GM10266 (cell line): ENCODE results near the gene TRIM3.
A peak's percentile ranks its signal among the peaks of the same experiment; 100 is the strongest.

ENCODE experiments used
- DNase-seq: peaks from one replicate; pipeline ENCODE4 v3.0.0; 2012; ENCODE audit errors: extremely low spot score
- TF ChIP-seq, protein P1 (sequence below): IDR thresholded peaks from 2 replicates; pipeline ENCODE4 v1.5.1; 2012; ENCODE audit warnings: mild to moderate bottlenecking, low read depth; ENCODE audit not compliant: control insufficient read depth, insufficient read depth; ENCODE audit errors: missing control alignments

TRIM3 gene

DNA sequence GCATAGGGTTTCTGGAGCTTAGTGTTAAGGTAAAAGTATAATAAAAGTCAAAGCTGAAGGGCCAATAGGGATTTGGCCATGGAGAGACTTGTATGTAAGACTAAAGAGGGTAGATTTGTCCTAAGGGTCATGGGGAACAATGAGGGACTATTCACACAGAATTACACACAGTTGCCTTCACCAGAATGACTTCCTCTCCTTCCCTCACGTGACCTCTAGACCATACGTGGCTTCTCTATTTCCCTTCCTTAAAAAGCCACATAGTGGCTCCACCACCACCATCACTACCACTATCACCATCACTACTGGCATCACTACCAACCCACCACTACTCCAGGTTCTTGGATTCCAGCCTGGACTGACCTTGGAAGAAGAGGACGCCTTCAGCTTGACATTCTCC lies 35.7 kb downstream of the TRIM3 start:
- TF ChIP-seq, protein P1, sequence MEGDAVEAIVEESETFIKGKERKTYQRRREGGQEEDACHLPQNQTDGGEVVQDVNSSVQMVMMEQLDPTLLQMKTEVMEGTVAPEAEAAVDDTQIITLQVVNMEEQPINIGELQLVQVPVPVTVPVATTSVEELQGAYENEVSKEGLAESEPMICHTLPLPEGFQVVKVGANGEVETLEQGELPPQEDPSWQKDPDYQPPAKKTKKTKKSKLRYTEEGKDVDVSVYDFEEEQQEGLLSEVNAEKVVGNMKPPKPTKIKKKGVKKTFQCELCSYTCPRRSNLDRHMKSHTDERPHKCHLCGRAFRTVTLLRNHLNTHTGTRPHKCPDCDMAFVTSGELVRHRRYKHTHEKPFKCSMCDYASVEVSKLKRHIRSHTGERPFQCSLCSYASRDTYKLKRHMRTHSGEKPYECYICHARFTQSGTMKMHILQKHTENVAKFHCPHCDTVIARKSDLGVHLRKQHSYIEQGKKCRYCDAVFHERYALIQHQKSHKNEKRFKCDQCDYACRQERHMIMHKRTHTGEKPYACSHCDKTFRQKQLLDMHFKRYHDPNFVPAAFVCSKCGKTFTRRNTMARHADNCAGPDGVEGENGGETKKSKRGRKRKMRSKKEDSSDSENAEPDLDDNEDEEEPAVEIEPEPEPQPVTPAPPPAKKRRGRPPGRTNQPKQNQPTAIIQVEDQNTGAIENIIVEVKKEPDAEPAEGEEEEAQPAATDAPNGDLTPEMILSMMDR, result no peak
- DNase-seq, result no peak

GRCh38 chr11:6437423-6437822 lies 36.3 kb downstream of the TRIM3 start:
- DNase-seq, result no peak
- TF ChIP-seq, protein P1, result no peak

- TF ChIP-seq, protein P1, result no peak
- DNase-seq, result no peak
Measured at GRCh38 chr11:6433998-6434660, 39.6 kb downstream of the TRIM3 start.

DNA sequence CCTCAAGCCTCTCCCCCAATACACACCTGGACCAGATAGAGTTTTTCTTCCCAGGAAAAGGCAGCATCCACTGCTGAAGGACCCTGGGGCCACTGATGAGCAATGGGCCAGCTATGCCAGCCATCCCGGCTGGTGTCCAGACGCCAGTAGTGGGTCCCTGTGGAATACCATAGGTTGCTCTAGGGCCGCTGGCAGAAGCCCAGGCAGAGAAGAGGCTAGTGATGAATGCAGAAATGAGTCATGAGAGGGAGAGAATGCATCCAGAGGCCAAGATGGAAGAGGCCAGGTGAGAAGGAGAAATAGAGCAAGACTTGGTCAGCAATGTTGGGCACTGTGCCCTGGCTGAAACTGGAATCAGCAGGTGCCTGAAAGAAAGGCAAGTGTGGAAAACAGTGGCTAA lies 41.9 kb downstream of the TRIM3 start:
- DNase-seq, result no peak
- TF ChIP-seq, protein P1, result no peak

DNA sequence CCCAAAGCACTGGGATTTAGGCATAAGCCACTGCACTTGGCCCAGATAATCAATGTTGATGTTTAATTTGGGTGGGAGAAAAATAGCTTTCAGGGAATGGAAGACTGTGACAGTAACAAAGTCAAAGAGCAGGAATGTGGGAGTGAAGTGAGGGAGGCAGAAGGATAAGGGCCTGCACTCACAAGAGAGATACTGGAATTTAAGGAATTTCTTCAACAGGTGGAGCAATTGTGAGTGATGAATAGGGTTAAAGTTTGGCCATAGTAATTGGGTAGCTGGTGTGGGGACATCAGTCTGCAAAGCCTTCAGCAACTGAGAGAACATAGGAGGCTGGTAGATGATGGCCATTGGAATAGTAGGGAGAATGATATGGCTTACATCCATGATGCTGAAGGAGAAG lies 46.2 kb downstream of the TRIM3 start:
- TF ChIP-seq, protein P1, result no peak

GRCh38 chr11:6420677-6421076 lies 53.1 kb downstream of the TRIM3 start:
- DNase-seq, result no peak
- TF ChIP-seq, protein P1, result no peak

More for the DNA sequence above, 46.2 kb downstream of the TRIM3 start:
- DNase-seq, result no peak

- DNase-seq, result peak; percentile 81
- TF ChIP-seq, protein P1, result peak; percentile 25
Measured at GRCh38 chr11:6419009-6419631, 54.6 kb downstream of the TRIM3 start, which contains the start of gene APBB1. Gene APBB1 (minus strand): TSS chr11:6419094. CDS start chr11:6411347, 7,747 bp downstream.
